SU-DHL-6 (cell line): ENCODE data around the gene SENP3.

ENCODE experiments used
- H2AFZ ChIP-seq: fragments of 200-600 bp; sonication (generic); 2 replicates; pipeline ENCODE4 v1.6.1; 2014; ENCODE audit warnings: low read depth, mild to moderate bottlenecking, moderate library complexity, mixed read lengths, antibody characterized with exemption, low read length; ENCODE audit not compliant: severe bottlenecking
- H3F3A ChIP-seq: fragments of 200-600 bp; shearing (Covaris generic); 2 replicates; pipeline ENCODE4 v1.6.0; 2016; ENCODE audit warnings: antibody characterized with exemption, mild to moderate bottlenecking; ENCODE audit not compliant: insufficient read depth
- H3K27ac ChIP-seq: fragments of 200-600 bp; sonication (generic); 2 replicates; pipeline ENCODE4 v1.5.1; 2016; ENCODE audit warnings: low read depth, mild to moderate bottlenecking, low read length, moderate library complexity, mixed read lengths
- H3K27me3 ChIP-seq: fragments of 200-600 bp; sonication (generic), shearing (Covaris generic); 2 replicates; pipeline ENCODE4 v1.6.0; 2014; ENCODE audit warnings: mild to moderate bottlenecking, low read length
- H3K36me3 ChIP-seq: fragments of 200-600 bp; sonication (generic); 2 replicates; pipeline ENCODE4 v1.6.1; 2014; ENCODE audit warnings: mild to moderate bottlenecking, low read length, mixed read lengths
- H3K4me2 ChIP-seq: fragments of 300-600, 200-600 bp; shearing (Covaris generic), sonication (generic); 2 replicates; pipeline ENCODE4 v1.6.0; 2014; ENCODE audit warnings: low read length, low read depth, mild to moderate bottlenecking; ENCODE audit not compliant: poor library complexity, severe bottlenecking
- H3K4me3 ChIP-seq: fragments of 200-600 bp; sonication (generic); 2 replicates; pipeline ENCODE4 v1.5.1; 2014; ENCODE audit warnings: antibody characterized with exemption, low read length, mild to moderate bottlenecking, mixed read lengths; ENCODE audit not compliant: insufficient read depth, poor library complexity, severe bottlenecking
- H3K79me2 ChIP-seq: fragments of 200-600 bp; sonication (generic); 2 replicates; pipeline ENCODE4 v1.6.1; 2014; ENCODE audit warnings: mild to moderate bottlenecking, low read length, moderate library complexity; ENCODE audit not compliant: insufficient read depth
- H3K9ac ChIP-seq: fragments of 200-600 bp; sonication (generic); 2 replicates; pipeline ENCODE4 v1.7.0; 2014; ENCODE audit warnings: mild to moderate bottlenecking, low read length
- H3K9me2 ChIP-seq: fragments of 200-600 bp; sonication (generic); replicated peaks from 2 replicates; pipeline ENCODE4 v1.6.1; 2014; ENCODE audit warnings: low read length; ENCODE audit not compliant: insufficient read depth
- H3K9me3 ChIP-seq: fragments of 200-600 bp; sonication (generic); 2 replicates; pipeline ENCODE4 v1.6.1; 2014; ENCODE audit warnings: low read length, mixed read lengths; ENCODE audit not compliant: insufficient read depth
- H4K20me1 ChIP-seq: fragments of 200-600 bp; sonication (generic); 2 replicates; pipeline ENCODE4 v1.6.1; 2014; ENCODE audit warnings: low read depth, mild to moderate bottlenecking, antibody characterized with exemption, low read length, moderate library complexity, mixed read lengths
- CTCF ChIP-seq: fragments of 200-600 bp; sonication (generic); IDR thresholded peaks from one replicate; pipeline ENCODE4 v1.5.1; 2017; ENCODE audit warnings: antibody characterized with exemption, mild to moderate bottlenecking, low read length, moderate library complexity; ENCODE audit not compliant: insufficient read depth, poor library complexity, severe bottlenecking
- EZH2phosphoT487 ChIP-seq: fragments of 200-600 bp; sonication (generic), shearing (Covaris generic); conservative IDR thresholded peaks from 2 replicates; pipeline ENCODE4 v1.6.1; 2018; ENCODE audit warnings: mild to moderate bottlenecking, antibody characterized with exemption, low read length, moderate library complexity, mixed read lengths

Gene SENP3

GRCh38 chr17:7618608-7619007, 56.9 kb downstream of the SENP3 start:
- Histone ChIP-seq H3K9ac (no peak overlapping the region), H3K79me2 (peaks cover 7% of the 10 kb centered on the region), H3K9me2 (no peaks in the 10 kb centered on the region), H3K27me3 (no peaks in the 10 kb centered on the region), H3K4me2 (no peak overlapping the region), H3K36me3 (no peaks in the 10 kb centered on the region), H2AFZ (no peak overlapping the region), H4K20me1 (no peaks in the 10 kb centered on the region), H3K4me3 (no peak overlapping the region), H3F3A (no peaks in the 10 kb centered on the region), H3K9me3 (no peaks in the 10 kb centered on the region), H3K27ac (no peak overlapping the region)
- TF ChIP-seq EZH2phosphoT487 (no peak), CTCF (no peak)

GRCh38 chr17:7620835-7621234, 59.1 kb downstream of the SENP3 start:
- H3K9me2 ChIP-seq, result no peaks in the 10 kb centered on the region
- H3K27ac ChIP-seq, result no peak overlapping the region
- no peak overlapping the region for H3K4me3 ChIP-seq
- H4K20me1 ChIP-seq, result no peaks in the 10 kb centered on the region
- no peak overlapping the region for H3K4me2 ChIP-seq
- H3K9ac ChIP-seq, result no peak overlapping the region
- TF ChIP-seq CTCF (no peak), EZH2phosphoT487 (no peak)
- no peaks in the 10 kb centered on the region for H3F3A ChIP-seq
- no peaks in the 10 kb centered on the region for H3K9me3 ChIP-seq
- no peak overlapping the region for H2AFZ ChIP-seq
- no peaks in the 10 kb centered on the region for H3K36me3 ChIP-seq
- no peaks in the 10 kb centered on the region for H3K79me2 ChIP-seq
- no peaks in the 10 kb centered on the region for H3K27me3 ChIP-seq
